Lung (tissue), 12 donors: ENCODE measurements around the gene RASGRF2. TPM values are rescaled to one million over a fixed set of nuclear protein-coding genes. Genes with fewer than 3 reads are reported as not detected.

Experiments
- ATAC-seq: fragments of 200-7000 bp; cut with Tn5 transposase; one replicate; pipeline ENCODE4 v1.9.1; 2020; ENCODE audit warnings: moderate number of reproducible peaks; ENCODE audit not compliant: insufficient read depth, low FRiP score
- DNase-seq, 3 donors: peaks; one replicate each; pipeline ENCODE4 v3.0.0-alpha.2; 2013 to 2017
- H3K27ac ChIP-seq, 2 donors: one replicate each; pipeline ENCODE4 v1.5.1; 2013; ENCODE audit warnings: mild to moderate bottlenecking in 2 of 2, moderate library complexity in 2 of 2, control low read depth in 1 of 2, inconsistent platforms in 1 of 2, low read depth in 1 of 2, low read length in 1 of 2
- H3K27me3 ChIP-seq, 3 donors: one replicate each; pipeline ENCODE4 v1.5.1; 2013; ENCODE audit warnings: low read length in 2 of 3; ENCODE audit not compliant: control insufficient read depth in 3 of 3, insufficient read depth in 3 of 3
- H3K36me3 ChIP-seq, 4 donors: one replicate each; pipeline ENCODE4 v1.5.1; 2013; ENCODE audit warnings: low read length in 4 of 4, mild to moderate bottlenecking in 1 of 4, moderate library complexity in 1 of 4; ENCODE audit not compliant: control insufficient read depth in 4 of 4, insufficient read depth in 4 of 4
- H3K4me1 ChIP-seq, 5 donors: one replicate each; pipeline ENCODE4 v1.5.1; 2013; ENCODE audit warnings: low read length in 5 of 5, mild to moderate bottlenecking in 2 of 5, moderate library complexity in 1 of 5; ENCODE audit not compliant: control insufficient read depth in 5 of 5, insufficient read depth in 5 of 5
- H3K4me3 ChIP-seq: one replicate; pipeline ENCODE4 v1.5.1; 2013; ENCODE audit warnings: mild to moderate bottlenecking, control low read depth, moderate library complexity
- H3K9ac ChIP-seq, 2 donors: one replicate each; pipeline ENCODE4 v1.5.1; 2013; ENCODE audit warnings: low read length in 2 of 2, control low read depth in 1 of 2; ENCODE audit not compliant: insufficient read depth in 1 of 2
- H3K9me3 ChIP-seq, 4 donors: one replicate each; pipeline ENCODE4 v1.5.1; 2013; ENCODE audit warnings: low read length in 3 of 4, mild to moderate bottlenecking in 1 of 4, moderate library complexity in 1 of 4; ENCODE audit not compliant: control insufficient read depth in 4 of 4, insufficient read depth in 3 of 4
- CTCF ChIP-seq: IDR thresholded peaks from 2 replicates; pipeline ENCODE4 v1.5.1; 2012; ENCODE audit warnings: mild to moderate bottlenecking; ENCODE audit errors: control extremely low read depth, extremely low read depth
- WGBS, 2 donors: extraction: QIAGEN DNeasy Blood & Tissue Kit; methylation state at CpG; one replicate each; pipeline ENCODE4 v1.1.7; 2013; 5-methylcytosine and 5-hydroxymethylcytosine counted together
- polyA plus RNA-seq, 2 donors: library from polyadenylated mRNA; stranded (reverse); fragments of 200-250 nt; gene quantifications; one replicate each; pipeline ENCODE4 v1.2.1, GENCODE V29; 2013
- total RNA-seq, 2 donors: library from RNA; depleted of rRNA in 1 of 2; stranded (reverse); fragments of >200 nt in 1 of 2; gene quantifications; one replicate each; pipeline ENCODE4 v1.2.1, GENCODE V29; 2014 to 2021
- donor health status: control.
- donor health status: control.
- donor health status: Bipolar disorder and iron deficiency.
- donor health status: healthy.
- donor health status: DM: yes; HTN: yes; CAD: no.

RASGRF2 gene
- total and polyA plus RNA-seq, 4 donors: 1.0 to 12.0 (median 2.7) TPM

DNA sequence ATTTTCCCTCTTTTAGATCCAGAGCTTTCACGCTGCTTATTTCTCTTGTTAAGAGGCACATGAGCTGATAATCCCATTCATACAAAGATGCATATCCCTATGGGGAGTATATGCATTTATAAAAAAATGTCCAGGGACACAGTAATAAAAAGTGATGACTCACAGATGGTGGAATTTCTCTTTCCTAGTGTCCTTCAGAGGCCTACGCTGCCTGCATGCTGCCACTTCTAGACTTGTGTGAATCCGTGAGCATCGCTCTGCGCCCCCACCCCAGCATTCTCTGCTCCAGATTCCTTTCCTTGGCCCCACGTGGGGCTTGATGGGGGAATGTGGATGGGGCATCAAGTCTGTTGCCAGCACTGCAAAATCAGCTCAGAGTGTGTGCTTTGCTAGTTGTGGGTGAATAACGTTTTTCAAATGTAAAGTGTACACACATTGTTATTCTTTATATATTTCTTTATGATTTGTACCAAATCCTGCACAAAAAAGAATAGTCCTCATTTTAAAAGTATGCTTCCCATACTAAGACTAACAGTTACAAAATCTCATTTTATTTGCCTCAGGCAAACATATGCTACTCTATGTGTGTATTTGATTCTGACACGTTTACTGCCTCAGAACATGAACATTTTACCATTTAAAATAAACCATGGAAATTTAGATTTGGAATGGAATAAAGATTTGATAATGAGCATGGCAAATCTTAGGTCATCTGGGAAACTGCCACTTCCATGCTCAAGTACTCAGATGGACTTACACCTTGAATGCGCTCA is 22.4 kb upstream of the RASGRF2 start:
- TF ChIP-seq CTCF: no peak
- Histone ChIP-seq H3K4me1 (no peaks in the 10 kb centered on the region), H3K4me3 (no peak overlapping the region), H3K9me3 (peaks cover 0 to 3% (median 0%) of the 10 kb centered on the region in 4 donors), H3K36me3 (no peaks in the 10 kb centered on the region), H3K27ac (no peak overlapping the region), H3K9ac (no peak overlapping the region), H3K27me3 (no peaks in the 10 kb centered on the region)
- DNase-seq: no peak
- 87 to 94% methylated on average over 9 of the region's 9 CpGs for WGBS, 2 donors
- no peak for ATAC-seq

GRCh38 chr5:80941496-80941895 is 18.7 kb upstream of the RASGRF2 start:
- H3K9me3 ChIP-seq: peaks cover 0 to 3% (median 0%) of the 10 kb centered on the region in 4 donors
- no peak overlapping the region for H3K4me3 ChIP-seq
- WGBS, 2 donors: 71 to 88% methylated on average over 1 of the region's 1 CpG
- no peaks in the 10 kb centered on the region for H3K36me3 ChIP-seq
- no peak for DNase-seq
- H3K27me3 ChIP-seq: no peaks in the 10 kb centered on the region
- no peak overlapping the region for H3K9ac ChIP-seq
- TF ChIP-seq CTCF: no peak
- no peak overlapping the region for H3K27ac ChIP-seq
- H3K4me1 ChIP-seq: no peaks in the 10 kb centered on the region
- ATAC-seq: no peak

DNA sequence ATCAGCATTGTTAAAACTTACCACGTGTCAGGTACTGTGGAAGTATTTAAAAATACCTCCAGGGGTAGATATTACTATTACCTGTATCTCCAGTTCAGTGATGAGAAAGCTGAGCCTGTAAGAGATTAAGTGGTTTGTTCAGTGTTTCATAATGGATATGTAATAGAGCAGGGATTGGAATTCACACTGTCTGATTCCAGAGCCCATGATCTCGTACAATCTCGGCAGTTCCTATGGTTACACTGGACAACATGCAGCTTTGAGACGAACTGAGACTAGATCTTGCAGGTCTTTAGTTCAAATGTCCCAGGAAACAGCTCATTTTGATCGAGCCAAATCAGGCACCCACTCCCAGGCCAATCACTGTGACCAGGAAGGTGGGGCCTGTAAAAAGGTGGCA is 8.8 kb upstream of the RASGRF2 start:
- no peak for DNase-seq
- ATAC-seq: no peak
- no peak overlapping the region for H3K4me3 ChIP-seq
- no peak for TF ChIP-seq CTCF
- no peak overlapping the region for H3K27ac ChIP-seq
- H3K36me3 ChIP-seq: no peaks in the 10 kb centered on the region
- peaks cover 0 to 4% (median 2%) of the 10 kb centered on the region in 4 donors for H3K9me3 ChIP-seq
- 85 to 89% methylated on average over 5 of the region's 5 CpGs for WGBS, 2 donors
- H3K4me1 ChIP-seq: no peaks in the 10 kb centered on the region
- H3K27me3 ChIP-seq: peaks cover 0 to 20% (median 15%) of the 10 kb centered on the region in 3 donors
- H3K9ac ChIP-seq: no peak overlapping the region
